GM12874 (cell line): ENCODE results near the gene SCG3.

Source experiments
- CTCF ChIP-seq: IDR thresholded peaks from 2 replicates; pipeline ENCODE4 v1.5.1; 2011; ENCODE audit warnings: low read depth, mild to moderate bottlenecking, control low read depth, low read length, moderate library complexity; ENCODE audit not compliant: insufficient read depth

The SCG3 gene

GRCh38 chr15:51681303-51681963 is at the start of gene SCG3:
SCG3 (plus strand) TSS chr15:51681503; CDS start chr15:51681756, 253 bp downstream.
- no peak for TF ChIP-seq CTCF

- no peak for TF ChIP-seq CTCF
These were observed 46.6 kb upstream of the SCG3 start for GRCh38 chr15:51634591-51635198.

GRCh38 chr15:51641490-51642130 is 39.7 kb upstream of the SCG3 start:
- no peak for TF ChIP-seq CTCF

- no peak for TF ChIP-seq CTCF
These were observed 38.6 kb upstream of the SCG3 start for GRCh38 chr15:51642696-51643095.

GRCh38 chr15:51647128-51647562 is 34.2 kb upstream of the SCG3 start:
- TF ChIP-seq CTCF = no peak

GRCh38 chr15:51649659-51650521 is 31.4 kb upstream of the SCG3 start:
- TF ChIP-seq CTCF = peak; percentile 48

GRCh38 chr15:51652084-51652668 is 29.1 kb upstream of the SCG3 start:
- TF ChIP-seq CTCF = no peak
